ENCODE results near the gene FGGY.

FGGY gene

GRCh38 chr1:59539961-59540681, 243.2 kb downstream of the FGGY start:
- POLR2A ChIA-PET, result no interaction called here
- TF ChIP-seq CTCF (IDR thresholded peaks at IDR 0.05; ENCODE audit: control extremely low read depth, extremely low read depth, low read depth, missing control alignments), result no peak
- no peak for DNase-seq (ENCODE audit: extremely low spot score)
- CTCF ChIA-PET, result no interaction called here

- CTCF ChIA-PET, result interaction anchor here (1.3 kb wide), 1 partner anchor 19 kb away, joined by 3 read pairs; no protein-coding TSS in a partner anchor
- POLR2A ChIA-PET, result no interaction called here
- no peak for TF ChIP-seq CTCF (IDR thresholded peaks at IDR 0.05; ENCODE audit: control extremely low read depth, extremely low read depth, low read depth, missing control alignments)
- no peak for DNase-seq (ENCODE audit: extremely low spot score)
Measured at GRCh38 chr1:59541161-59541560, 244.3 kb downstream of the FGGY start.

GRCh38 chr1:59541891-59542290, 245.0 kb downstream of the FGGY start:
- no peak for TF ChIP-seq CTCF (IDR thresholded peaks at IDR 0.05; ENCODE audit: control extremely low read depth, extremely low read depth, low read depth, missing control alignments)
- no peak for DNase-seq (ENCODE audit: extremely low spot score)
- CTCF ChIA-PET, result interaction anchor here (1.3 to 1.7 kb wide), 2 partner anchors 16 to 19 kb away, joined by 3 to 4 read pairs; no protein-coding TSS in a partner anchor
- POLR2A ChIA-PET, result no interaction called here

GRCh38 chr1:59543211-59543668, 246.3 kb downstream of the FGGY start:
- no peak for DNase-seq (ENCODE audit: extremely low spot score)
- ChIA-PET POLR2A (no interaction called here), CTCF (interaction anchor here (1.4 to 1.7 kb wide), 3 partner anchors 12 to 18 kb away, joined by 4 to 7 read pairs (median 6); no protein-coding TSS in a partner anchor)
- TF ChIP-seq CTCF (IDR thresholded peaks at IDR 0.05; ENCODE audit: control extremely low read depth, extremely low read depth, low read depth, missing control alignments), result no peak

DNA sequence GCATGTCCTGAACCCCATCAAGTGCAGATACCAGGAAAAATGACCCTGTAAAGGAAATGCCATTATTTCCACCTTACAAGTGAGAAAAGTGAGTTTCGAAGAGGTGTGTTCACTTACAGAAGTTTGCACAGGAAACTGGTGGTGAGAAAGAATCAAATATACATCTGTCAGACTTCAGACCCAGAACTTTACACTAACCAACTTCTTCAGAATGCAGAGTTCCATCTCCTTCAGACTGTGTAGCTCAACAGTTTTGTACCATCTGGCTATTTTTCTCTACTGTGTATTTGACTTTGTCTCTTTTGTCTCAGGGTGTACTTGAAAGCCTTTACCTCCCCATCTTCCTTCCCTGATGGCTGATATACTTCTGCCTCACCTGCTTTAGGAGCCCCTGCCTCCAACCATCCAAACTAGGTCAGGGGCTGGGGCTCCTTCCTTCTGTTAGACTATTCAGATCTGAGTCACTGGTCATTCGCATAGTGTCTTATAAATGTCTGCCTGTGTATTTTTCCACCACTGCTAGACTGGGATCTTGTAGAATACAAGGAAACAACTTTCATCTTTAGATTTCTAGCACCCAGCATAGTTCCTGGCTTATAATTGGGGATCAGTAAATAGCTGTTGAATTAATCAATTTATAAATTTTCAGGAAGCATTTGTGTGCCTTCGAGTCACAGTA, 247.9 kb downstream of the FGGY start:
- ChIA-PET POLR2A (no interaction called here), CTCF (interaction anchor here (1.5 kb wide), 1 partner anchor 14 kb away, joined by 7 read pairs; no protein-coding TSS in a partner anchor)
- no peak for DNase-seq (ENCODE audit: extremely low spot score)
- no peak for TF ChIP-seq CTCF (IDR thresholded peaks at IDR 0.05; ENCODE audit: control extremely low read depth, extremely low read depth, low read depth, missing control alignments)

DNA sequence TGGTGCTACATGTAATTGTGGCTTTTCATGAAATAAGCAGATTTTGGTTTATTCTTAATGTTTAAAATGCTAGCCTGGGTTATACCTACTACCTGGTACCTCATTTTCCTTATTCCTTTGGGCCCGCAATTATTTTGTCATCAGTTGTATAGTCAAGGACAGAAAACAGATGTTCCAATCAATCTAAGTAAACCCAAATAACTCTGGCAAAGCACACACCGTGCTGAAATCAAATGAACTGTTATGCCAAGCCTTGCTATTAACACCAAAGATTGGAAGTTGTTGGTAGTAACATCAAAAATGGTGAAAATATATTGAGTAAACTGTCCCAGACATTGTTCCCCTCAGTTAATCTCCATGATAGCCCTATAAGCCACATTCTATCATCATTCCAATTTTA, 248.9 kb downstream of the FGGY start:
- CTCF ChIA-PET, result no interaction called here
- no peak for TF ChIP-seq CTCF (IDR thresholded peaks at IDR 0.05; ENCODE audit: control extremely low read depth, extremely low read depth, low read depth, missing control alignments)
- POLR2A ChIA-PET, result no interaction called here
- no peak for DNase-seq (ENCODE audit: extremely low spot score)
